ENCODE measurements around the gene DKK1.

Gene DKK1

GRCh38 chr10:52269233-52269632 lies 44.8 kb upstream of the DKK1 start:
- Histone ChIP-seq H3K4me3 (ENCODE audit: insufficient read depth in 1 of 2, low read depth in 1 of 2, low read length in 2 of 2) (no peak overlapping the region), H2AK5ac (ENCODE audit: low read length, severe bottlenecking) (no peak overlapping the region), H3K27me3 (ENCODE audit: control insufficient read depth in 1 of 2, insufficient read depth in 1 of 2, low read length in 2 of 2) (no peaks in the 10 kb centered on the region), H3K18ac (ENCODE audit: low read depth in 1 of 2, low read length in 2 of 2) (no peak overlapping the region), H2BK15ac (ENCODE audit: low read depth, poor library complexity, severe bottlenecking) (no peak overlapping the region), H2BK120ac (ENCODE audit: low read depth, low read length) (no peak overlapping the region), H3K79me1 (replicated peaks; ENCODE audit: low read length, poor library complexity, severe bottlenecking) (no peaks in the 10 kb centered on the region), H3K9ac (ENCODE audit: low read length) (no peak overlapping the region), H3K4ac (ENCODE audit: low read depth in 1 of 2, low read length in 2 of 2) (no peak overlapping the region), H3K14ac (ENCODE audit: low read length in 2 of 2) (no peak overlapping the region), H3K23ac (ENCODE audit: low read length in 2 of 2) (no peak overlapping the region), H4K91ac (ENCODE audit: low read length) (no peak overlapping the region), H3K4me1 (ENCODE audit: control insufficient read depth, insufficient read depth, low read depth, low read length) (no peaks in the 10 kb centered on the region), H2BK5ac (ENCODE audit: low read depth, low read length, poor library complexity, severe bottlenecking) (no peak overlapping the region), H3K4me2 (ENCODE audit: low read length, poor library complexity, severe bottlenecking) (no peak overlapping the region), H2AFZ (ENCODE audit: low read depth, low read length) (no peak overlapping the region), H3K9me3 (ENCODE audit: control insufficient read depth, low read length) (no peaks in the 10 kb centered on the region), H3K27ac (ENCODE audit: low read length, poor library complexity, severe bottlenecking) (no peak overlapping the region), H4K8ac (ENCODE audit: low read length) (no peak overlapping the region), H3K36me3 (ENCODE audit: control insufficient read depth in 1 of 2, insufficient read depth in 2 of 2, low read depth in 1 of 2, low read length in 2 of 2) (peaks cover 0 to 7% of the 10 kb centered on the region in 2 experiments), H2BK12ac (ENCODE audit: low read length in 2 of 2) (no peak overlapping the region)
- WGBS, result 46% methylated on average over 4 of the region's 4 CpGs
- DNase-seq, result no peak

GRCh38 chr10:52276163-52276562 lies 37.9 kb upstream of the DKK1 start:
- peaks cover 0 to 7% of the 10 kb centered on the region in 2 experiments for H3K36me3 ChIP-seq (ENCODE audit: control insufficient read depth in 1 of 2, insufficient read depth in 2 of 2, low read depth in 1 of 2, low read length in 2 of 2)
- no peaks in the 10 kb centered on the region for H3K27me3 ChIP-seq (ENCODE audit: control insufficient read depth in 1 of 2, insufficient read depth in 1 of 2, low read length in 2 of 2)
- no peak overlapping the region for H3K4me3 ChIP-seq (ENCODE audit: insufficient read depth in 1 of 2, low read depth in 1 of 2, low read length in 2 of 2)
- H3K4ac ChIP-seq (ENCODE audit: low read depth in 1 of 2, low read length in 2 of 2), result no peak overlapping the region
- no peak overlapping the region for H2AK5ac ChIP-seq (ENCODE audit: low read length, severe bottlenecking)
- no peak overlapping the region for H3K14ac ChIP-seq (ENCODE audit: low read length in 2 of 2)
- no peak overlapping the region for H3K18ac ChIP-seq (ENCODE audit: low read depth in 1 of 2, low read length in 2 of 2)
- DNase-seq, result no peak
- WGBS, result 100% methylated on average over 1 of the region's 2 CpGs
- no peak overlapping the region for H2BK12ac ChIP-seq (ENCODE audit: low read length in 2 of 2)
- no peak overlapping the region for H2BK5ac ChIP-seq (ENCODE audit: low read depth, low read length, poor library complexity, severe bottlenecking)
- no peak overlapping the region for H2AFZ ChIP-seq (ENCODE audit: low read depth, low read length)
- H3K9ac ChIP-seq (ENCODE audit: low read length), result no peak overlapping the region
- no peak overlapping the region for H4K8ac ChIP-seq (ENCODE audit: low read length)
- H3K9me3 ChIP-seq (ENCODE audit: control insufficient read depth, low read length), result no peaks in the 10 kb centered on the region
- H3K23ac ChIP-seq (ENCODE audit: low read length in 2 of 2), result no peak overlapping the region
- no peak overlapping the region for H3K27ac ChIP-seq (ENCODE audit: low read length, poor library complexity, severe bottlenecking)
- H3K4me2 ChIP-seq (ENCODE audit: low read length, poor library complexity, severe bottlenecking), result no peak overlapping the region
- H4K91ac ChIP-seq (ENCODE audit: low read length), result no peak overlapping the region
- no peaks in the 10 kb centered on the region for H3K4me1 ChIP-seq (ENCODE audit: control insufficient read depth, insufficient read depth, low read depth, low read length)
- no peaks in the 10 kb centered on the region for H3K79me1 ChIP-seq (replicated peaks; ENCODE audit: low read length, poor library complexity, severe bottlenecking)
- H2BK15ac ChIP-seq (ENCODE audit: low read depth, poor library complexity, severe bottlenecking), result no peak overlapping the region
- no peak overlapping the region for H2BK120ac ChIP-seq (ENCODE audit: low read depth, low read length)

GRCh38 chr10:52276986-52277385 lies 37.1 kb upstream of the DKK1 start:
- no peak overlapping the region for H3K4me3 ChIP-seq (ENCODE audit: insufficient read depth in 1 of 2, low read depth in 1 of 2, low read length in 2 of 2)
- no peak overlapping the region for H3K27ac ChIP-seq (ENCODE audit: low read length, poor library complexity, severe bottlenecking)
- no peak overlapping the region for H2BK12ac ChIP-seq (ENCODE audit: low read length in 2 of 2)
- no peak overlapping the region for H2AFZ ChIP-seq (ENCODE audit: low read depth, low read length)
- H3K18ac ChIP-seq (ENCODE audit: low read depth in 1 of 2, low read length in 2 of 2), result no peak overlapping the region
- no peak overlapping the region for H3K4ac ChIP-seq (ENCODE audit: low read depth in 1 of 2, low read length in 2 of 2)
- no peaks in the 10 kb centered on the region for H3K9me3 ChIP-seq (ENCODE audit: control insufficient read depth, low read length)
- no peak overlapping the region for H2BK120ac ChIP-seq (ENCODE audit: low read depth, low read length)
- no peak overlapping the region for H2AK5ac ChIP-seq (ENCODE audit: low read length, severe bottlenecking)
- H2BK5ac ChIP-seq (ENCODE audit: low read depth, low read length, poor library complexity, severe bottlenecking), result no peak overlapping the region
- H3K14ac ChIP-seq (ENCODE audit: low read length in 2 of 2), result no peak overlapping the region
- no peak overlapping the region for H4K8ac ChIP-seq (ENCODE audit: low read length)
- no peaks in the 10 kb centered on the region for H3K79me1 ChIP-seq (replicated peaks; ENCODE audit: low read length, poor library complexity, severe bottlenecking)
- H4K91ac ChIP-seq (ENCODE audit: low read length), result no peak overlapping the region
- H3K4me2 ChIP-seq (ENCODE audit: low read length, poor library complexity, severe bottlenecking), result no peak overlapping the region
- H3K9ac ChIP-seq (ENCODE audit: low read length), result no peak overlapping the region
- H2BK15ac ChIP-seq (ENCODE audit: low read depth, poor library complexity, severe bottlenecking), result no peak overlapping the region
- H3K4me1 ChIP-seq (ENCODE audit: control insufficient read depth, insufficient read depth, low read depth, low read length), result no peaks in the 10 kb centered on the region
- no peak overlapping the region for H3K23ac ChIP-seq (ENCODE audit: low read length in 2 of 2)
- 6% methylated on average over 1 of the region's 1 CpG for WGBS
- DNase-seq, result no peak
- peaks cover 0 to 4% of the 10 kb centered on the region in 2 experiments for H3K36me3 ChIP-seq (ENCODE audit: control insufficient read depth in 1 of 2, insufficient read depth in 2 of 2, low read depth in 1 of 2, low read length in 2 of 2)
- H3K27me3 ChIP-seq (ENCODE audit: control insufficient read depth in 1 of 2, insufficient read depth in 1 of 2, low read length in 2 of 2), result no peaks in the 10 kb centered on the region

- Histone ChIP-seq H3K36me3 (ENCODE audit: control insufficient read depth in 1 of 2, insufficient read depth in 2 of 2, low read depth in 1 of 2, low read length in 2 of 2) (peaks cover 0 to 20% of the 10 kb centered on the region in 2 experiments), H3K27ac (ENCODE audit: low read length, poor library complexity, severe bottlenecking) (no peak overlapping the region), H2BK15ac (ENCODE audit: low read depth, poor library complexity, severe bottlenecking) (no peak overlapping the region), H4K91ac (ENCODE audit: low read length) (no peak overlapping the region), H2BK120ac (ENCODE audit: low read depth, low read length) (no peak overlapping the region), H3K9me3 (ENCODE audit: control insufficient read depth, low read length) (no peaks in the 10 kb centered on the region), H2AK5ac (ENCODE audit: low read length, severe bottlenecking) (no peak overlapping the region), H3K4ac (ENCODE audit: low read depth in 1 of 2, low read length in 2 of 2) (no peak overlapping the region), H3K4me1 (ENCODE audit: control insufficient read depth, insufficient read depth, low read depth, low read length) (no peaks in the 10 kb centered on the region), H3K18ac (ENCODE audit: low read depth in 1 of 2, low read length in 2 of 2) (no peak overlapping the region), H3K14ac (ENCODE audit: low read length in 2 of 2) (no peak overlapping the region), H4K8ac (ENCODE audit: low read length) (no peak overlapping the region), H3K9ac (ENCODE audit: low read length) (no peak overlapping the region), H3K23ac (ENCODE audit: low read length in 2 of 2) (no peak overlapping the region), H3K79me1 (replicated peaks; ENCODE audit: low read length, poor library complexity, severe bottlenecking) (no peaks in the 10 kb centered on the region), H2AFZ (ENCODE audit: low read depth, low read length) (no peak overlapping the region), H2BK5ac (ENCODE audit: low read depth, low read length, poor library complexity, severe bottlenecking) (no peak overlapping the region), H3K27me3 (ENCODE audit: control insufficient read depth in 1 of 2, insufficient read depth in 1 of 2, low read length in 2 of 2) (no peaks in the 10 kb centered on the region), H3K4me3 (ENCODE audit: insufficient read depth in 1 of 2, low read depth in 1 of 2, low read length in 2 of 2) (no peak overlapping the region), H2BK12ac (ENCODE audit: low read length in 2 of 2) (no peak overlapping the region), H3K4me2 (ENCODE audit: low read length, poor library complexity, severe bottlenecking) (no peak overlapping the region)
- DNase-seq, result no peak
- WGBS, result no CpG with 5 or more reads among the region's 3 CpGs
These were observed 34.5 kb upstream of the DKK1 start for GRCh38 chr10:52279546-52279945.

All from mesenchymal stem cell (in vitro differentiated cells and primary cell).